ENCODE measurements around the gene IGSF9B. TPM values are rescaled to one million over a fixed set of nuclear protein-coding genes. Genes with fewer than 3 reads are reported as not detected.

Gene IGSF9B
- total and polyA plus RNA-seq, 2 of the 13 experiments (the other 11 are each of a cell fraction or from before 2014, with no cell fraction given), result not detected

- H3K4me1 ChIP-seq (ENCODE audit: insufficient read depth, low read length), result no peaks in the 10 kb centered on the region
- no peak for FAIRE-seq
- H2AFZ ChIP-seq (ENCODE audit: low read length), result no peak overlapping the region
- no peak for DNase-seq (ENCODE audit: low spot score)
- no peaks in the 10 kb centered on the region for H3K79me2 ChIP-seq (ENCODE audit: insufficient read depth, low read length)
- H3K9me3 ChIP-seq (ENCODE audit: low read length), result no peaks in the 10 kb centered on the region
- no peak overlapping the region for H3K9ac ChIP-seq (ENCODE audit: insufficient read depth, low read depth, low read length)
- ATAC-seq, result no peak
- H3K36me3 ChIP-seq (replicated peaks in 1 of 2; ENCODE audit: control insufficient read depth in 1 of 2, insufficient read depth in 2 of 2, low read length in 2 of 2), result no peaks in the 10 kb centered on the region
- 83% methylated on average over 30 of the region's 30 CpGs for WGBS (ENCODE audit: low lambda C conversion rate)
- no peak overlapping the region for H3K4me3 ChIP-seq (replicated peaks in 1 of 3; ENCODE audit: insufficient read depth in 1 of 3, low read depth in 2 of 3, low read length in 3 of 3)
- no peak overlapping the region for H3K27ac ChIP-seq (ENCODE audit: extremely low read length, insufficient read depth, low read length)
- H4K20me1 ChIP-seq (ENCODE audit: insufficient read depth, low read length), result no peaks in the 10 kb centered on the region
- POLR2A ChIA-PET, result no interaction called here
- intact Hi-C loops (cut with micrococcal nuclease; ENCODE audit: unreplicated experiment) (no loop called here), in situ Hi-C loops (cut with HindIII; ENCODE audit: extremely low pct_ligation_motif_present, low pct_unique_long_range_greater_than_20kb) (no loop called here)
- BruUV-seq (replicated peaks), result no TSS peak
- no peak overlapping the region for H3K4me2 ChIP-seq (ENCODE audit: low read depth, low read length)
- CTCF ChIA-PET (ENCODE audit: low intra/inter-chr PET ratio, low total read pairs), result no interaction called here
- H3K27me3 ChIP-seq (ENCODE audit: control insufficient read depth in 1 of 2, insufficient read depth in 2 of 2, low read length in 2 of 2), result peaks cover 3 to 62% of the 10 kb centered on the region in 2 experiments
- no peak for TF ChIP-seq MEIS1 (CRISPR knock-in tag; IDR thresholded peaks at IDR 0.05; ENCODE audit: borderline replicate concordance)
- TF ChIP-seq CREB1 (IDR thresholded peaks at IDR 0.05), result peak; percentile 53; the same call in 1 of the 2 replicates
- TF ChIP-seq CREB1 (CRISPR knock-in tag; IDR thresholded peaks at IDR 0.05), result no peak
- TF ChIP-seq ZNF407 (CRISPR knock-in tag; IDR thresholded peaks at IDR 0.05; ENCODE audit: not compliant biosample characterization), result no peak
- TF ChIP-seq ZNF879 (CRISPR knock-in tag; IDR thresholded peaks at IDR 0.05), result no peak
Observed at GRCh38 chr11:133939558-133939957, 17.2 kb downstream of the IGSF9B start.
